Lower lobe of right lung (tissue), 2 donors: ENCODE results near the gene TTYH1. TPM values are rescaled to one million over a fixed set of nuclear protein-coding genes. Genes with fewer than 3 reads are reported as not detected.

Experiments
- ATAC-seq, 2 donors: fragments of 200-7000 bp; cut with Tn5 transposase; one replicate each; pipeline ENCODE4 v1.9.1; 2020 to 2022; ENCODE audit warnings: mild to moderate bottlenecking in 2 of 2, moderate library complexity in 2 of 2
- DNase-seq: peaks from one replicate; pipeline ENCODE4 v3.0.0-alpha.2; 2020
- H3K27ac ChIP-seq: fragments of 200-600 bp; one replicate; pipeline ENCODE4 v1.8.0; 2022
- H3K27me3 ChIP-seq: fragments of 200-600 bp; one replicate; pipeline ENCODE4 v1.8.0; 2022; ENCODE audit warnings: low read depth
- H3K36me3 ChIP-seq: fragments of 200-600 bp; one replicate; pipeline ENCODE4 v1.8.0; 2022; ENCODE audit warnings: mild to moderate bottlenecking
- H3K4me1 ChIP-seq: fragments of 200-600 bp; one replicate; pipeline ENCODE4 v1.8.0; 2022
- H3K4me3 ChIP-seq: fragments of 200-600 bp; one replicate; pipeline ENCODE4 v1.8.0; 2022; ENCODE audit warnings: mild to moderate bottlenecking
- H3K9me3 ChIP-seq: fragments of 200-600 bp; one replicate; pipeline ENCODE4 v1.8.0; 2022
- intact Hi-C: fragments of 100-400 bp; cut with DNase I; formaldehyde crosslinking; loops from one replicate; pipeline ENCODE4 v1.11.0; 2022
- total RNA-seq: library from RNA; stranded (reverse); fragmentation: NEBNext Ultra II Directional; extraction: Animal tissue kit (Norgen Biotek cat#: 25700); gene quantifications from one replicate; pipeline ENCODE4 v1.2.1, GENCODE V29; 2021
- TF ChIP-seq, protein P1 (sequence below): fragments of 200-600 bp; IDR thresholded peaks from one replicate; pipeline ENCODE4 v1.8.0; 2022; ENCODE audit warnings: antibody characterized with exemption, mild to moderate bottlenecking
- donor health status: DM: no; HTN: yes; CAD: no; lungs with severe emphysema.

The TTYH1 gene
- total RNA-seq, 1 donor from 2014 or later = not detected

DNA sequence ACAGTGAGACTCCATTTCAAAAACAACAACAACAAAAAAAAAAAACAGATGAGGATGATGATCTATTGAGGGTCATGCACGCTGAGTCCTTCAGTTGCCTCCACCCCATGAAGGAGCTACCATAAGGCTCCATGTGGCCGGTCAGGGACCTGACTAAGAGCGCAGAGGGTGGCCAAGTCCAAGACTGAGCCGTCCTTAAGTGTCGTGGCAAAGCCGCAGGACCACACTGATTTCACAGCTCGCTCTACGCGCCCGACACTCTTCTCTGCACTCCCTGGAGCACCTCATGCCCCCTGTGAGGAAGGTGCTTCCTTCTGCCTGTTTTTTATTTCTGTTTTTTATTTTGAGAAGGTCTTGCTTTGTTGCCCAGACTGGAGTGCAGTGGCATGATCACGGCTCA lies 12.3 kb downstream of the TTYH1 start:
- intact Hi-C loops = no loop called here
- peaks cover 60% of the 10 kb centered on the region for H3K27me3 ChIP-seq

DNA sequence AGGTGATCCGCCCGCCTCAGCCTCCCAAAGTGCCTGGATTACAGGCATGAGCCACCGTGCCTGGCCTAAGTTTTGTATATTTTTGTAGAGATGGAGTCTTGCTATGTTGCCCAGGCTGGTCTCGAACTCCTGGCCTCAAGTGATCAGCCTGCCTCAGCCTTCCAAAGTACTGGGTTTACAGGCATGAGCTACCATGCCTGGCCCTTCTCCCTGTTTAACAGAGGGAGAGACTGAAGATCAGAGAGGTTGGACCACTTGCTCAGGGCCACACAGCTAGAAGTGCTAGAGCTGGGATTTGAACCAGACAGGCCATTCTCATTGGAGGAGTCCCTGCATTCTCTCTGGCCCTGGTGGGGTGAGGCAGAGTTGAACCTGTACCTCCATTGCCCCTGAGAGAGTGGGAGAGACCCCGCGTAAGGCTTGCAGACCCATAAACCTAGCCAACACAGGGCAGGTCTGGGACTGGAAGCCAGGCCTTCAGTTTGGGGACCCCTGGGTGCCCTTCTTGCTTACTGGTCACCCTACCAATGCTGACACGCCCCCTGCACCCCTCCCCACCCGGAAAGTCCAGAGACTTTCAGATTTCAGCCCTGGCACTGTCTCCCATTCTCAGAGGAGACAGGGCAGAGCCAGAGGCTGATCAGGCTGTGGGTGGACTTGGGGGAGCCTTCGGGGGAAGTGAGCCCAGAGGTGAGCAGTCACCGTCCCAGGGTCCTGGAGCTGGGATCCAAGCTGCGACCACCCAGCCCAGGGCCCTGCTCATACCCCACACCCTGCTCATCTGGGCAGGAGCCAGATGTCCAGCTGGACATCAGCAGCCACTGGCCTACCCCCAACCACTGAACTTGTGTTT lies 13.3 kb downstream of the TTYH1 start:
- H3K27me3 ChIP-seq = peaks cover 52% of the 10 kb centered on the region
- no peak for DNase-seq
- no peaks in the 10 kb centered on the region for H3K9me3 ChIP-seq
- peaks cover 17% of the 10 kb centered on the region for H3K4me1 ChIP-seq
- H3K36me3 ChIP-seq = no peaks in the 10 kb centered on the region
- TF ChIP-seq, protein P1, sequence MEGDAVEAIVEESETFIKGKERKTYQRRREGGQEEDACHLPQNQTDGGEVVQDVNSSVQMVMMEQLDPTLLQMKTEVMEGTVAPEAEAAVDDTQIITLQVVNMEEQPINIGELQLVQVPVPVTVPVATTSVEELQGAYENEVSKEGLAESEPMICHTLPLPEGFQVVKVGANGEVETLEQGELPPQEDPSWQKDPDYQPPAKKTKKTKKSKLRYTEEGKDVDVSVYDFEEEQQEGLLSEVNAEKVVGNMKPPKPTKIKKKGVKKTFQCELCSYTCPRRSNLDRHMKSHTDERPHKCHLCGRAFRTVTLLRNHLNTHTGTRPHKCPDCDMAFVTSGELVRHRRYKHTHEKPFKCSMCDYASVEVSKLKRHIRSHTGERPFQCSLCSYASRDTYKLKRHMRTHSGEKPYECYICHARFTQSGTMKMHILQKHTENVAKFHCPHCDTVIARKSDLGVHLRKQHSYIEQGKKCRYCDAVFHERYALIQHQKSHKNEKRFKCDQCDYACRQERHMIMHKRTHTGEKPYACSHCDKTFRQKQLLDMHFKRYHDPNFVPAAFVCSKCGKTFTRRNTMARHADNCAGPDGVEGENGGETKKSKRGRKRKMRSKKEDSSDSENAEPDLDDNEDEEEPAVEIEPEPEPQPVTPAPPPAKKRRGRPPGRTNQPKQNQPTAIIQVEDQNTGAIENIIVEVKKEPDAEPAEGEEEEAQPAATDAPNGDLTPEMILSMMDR = no peak
- intact Hi-C loops = no loop called here
- H3K27ac ChIP-seq = no peak overlapping the region
- H3K4me3 ChIP-seq = no peak overlapping the region
- no peak for ATAC-seq

More for the DNA sequence above, 12.3 kb downstream of the TTYH1 start:
- no peak overlapping the region for H3K27ac ChIP-seq
- no peaks in the 10 kb centered on the region for H3K9me3 ChIP-seq
- DNase-seq (no peak), ATAC-seq (no peak)
- no peak overlapping the region for H3K4me3 ChIP-seq
- TF ChIP-seq, protein P1 = no peak
- no peaks in the 10 kb centered on the region for H3K36me3 ChIP-seq
- peaks cover 17% of the 10 kb centered on the region for H3K4me1 ChIP-seq

DNA sequence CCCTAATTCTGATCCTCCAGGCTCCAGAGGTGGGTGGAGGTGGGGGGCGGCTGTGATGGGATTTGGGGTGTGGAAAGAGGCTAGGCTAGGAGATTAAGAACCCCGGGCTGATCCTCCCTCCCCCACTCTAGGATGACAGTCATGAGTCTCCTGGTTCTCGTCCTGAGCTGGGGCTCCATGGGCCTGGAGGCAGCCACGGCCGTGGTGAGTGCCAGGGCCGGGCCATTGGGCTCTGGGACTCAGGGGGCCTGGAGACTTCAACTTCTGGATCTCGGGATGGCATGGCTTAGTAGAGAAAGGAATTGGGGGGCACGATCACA lies 13.9 kb downstream of the TTYH1 start:
- no peaks in the 10 kb centered on the region for H3K9me3 ChIP-seq
- H3K27ac ChIP-seq = no peak overlapping the region
- DNase-seq (no peak), ATAC-seq (no peak)
- no peaks in the 10 kb centered on the region for H3K36me3 ChIP-seq
- H3K27me3 ChIP-seq = peaks cover 52% of the 10 kb centered on the region
- H3K4me3 ChIP-seq = no peak overlapping the region
- H3K4me1 ChIP-seq = peaks cover 17% of the 10 kb centered on the region
- intact Hi-C loops = no loop called here
- TF ChIP-seq, protein P1 = no peak

DNA sequence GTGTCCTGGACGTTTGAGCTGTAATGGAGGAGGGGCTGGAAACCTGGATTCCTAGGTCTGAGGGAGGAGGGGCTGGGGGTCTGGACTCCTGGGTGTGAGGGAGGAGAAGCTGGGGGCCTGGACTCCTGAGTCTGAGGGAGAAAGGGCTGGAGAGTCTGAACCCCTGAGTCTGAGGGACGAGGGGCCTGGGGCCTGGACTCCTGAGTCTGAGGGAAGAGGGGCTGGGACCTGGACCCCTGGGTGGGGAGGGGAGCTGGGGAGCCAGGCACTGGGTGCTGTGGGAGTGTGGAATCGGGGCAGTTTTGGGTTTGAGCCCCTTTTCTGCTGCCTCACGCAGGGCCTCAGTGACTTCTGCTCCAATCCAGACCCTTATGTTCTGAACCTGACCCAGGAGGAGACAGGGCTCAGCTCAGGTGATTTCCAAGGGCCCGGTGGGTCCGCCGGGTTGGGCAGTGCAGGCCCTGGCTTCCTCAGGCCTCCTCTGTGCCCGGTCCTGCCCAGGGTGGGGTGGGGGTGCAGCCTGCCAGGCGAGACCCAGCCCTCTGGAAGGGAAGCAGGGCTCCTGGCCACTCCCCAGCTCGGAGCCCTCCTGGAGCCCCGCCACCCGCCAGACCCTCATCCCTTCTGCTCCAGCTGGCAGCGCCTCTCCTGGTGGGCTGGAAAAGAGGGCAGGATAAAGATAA lies 14.4 kb downstream of the TTYH1 start:
- TF ChIP-seq, protein P1 = no peak
- H3K27ac ChIP-seq = no peak overlapping the region
- no peaks in the 10 kb centered on the region for H3K36me3 ChIP-seq
- no peaks in the 10 kb centered on the region for H3K9me3 ChIP-seq
- H3K4me1 ChIP-seq = peaks cover 21% of the 10 kb centered on the region
- H3K27me3 ChIP-seq = peaks cover 47% of the 10 kb centered on the region
- ATAC-seq (no peak), DNase-seq (no peak)
- intact Hi-C loops = no loop called here
- no peak overlapping the region for H3K4me3 ChIP-seq

DNA sequence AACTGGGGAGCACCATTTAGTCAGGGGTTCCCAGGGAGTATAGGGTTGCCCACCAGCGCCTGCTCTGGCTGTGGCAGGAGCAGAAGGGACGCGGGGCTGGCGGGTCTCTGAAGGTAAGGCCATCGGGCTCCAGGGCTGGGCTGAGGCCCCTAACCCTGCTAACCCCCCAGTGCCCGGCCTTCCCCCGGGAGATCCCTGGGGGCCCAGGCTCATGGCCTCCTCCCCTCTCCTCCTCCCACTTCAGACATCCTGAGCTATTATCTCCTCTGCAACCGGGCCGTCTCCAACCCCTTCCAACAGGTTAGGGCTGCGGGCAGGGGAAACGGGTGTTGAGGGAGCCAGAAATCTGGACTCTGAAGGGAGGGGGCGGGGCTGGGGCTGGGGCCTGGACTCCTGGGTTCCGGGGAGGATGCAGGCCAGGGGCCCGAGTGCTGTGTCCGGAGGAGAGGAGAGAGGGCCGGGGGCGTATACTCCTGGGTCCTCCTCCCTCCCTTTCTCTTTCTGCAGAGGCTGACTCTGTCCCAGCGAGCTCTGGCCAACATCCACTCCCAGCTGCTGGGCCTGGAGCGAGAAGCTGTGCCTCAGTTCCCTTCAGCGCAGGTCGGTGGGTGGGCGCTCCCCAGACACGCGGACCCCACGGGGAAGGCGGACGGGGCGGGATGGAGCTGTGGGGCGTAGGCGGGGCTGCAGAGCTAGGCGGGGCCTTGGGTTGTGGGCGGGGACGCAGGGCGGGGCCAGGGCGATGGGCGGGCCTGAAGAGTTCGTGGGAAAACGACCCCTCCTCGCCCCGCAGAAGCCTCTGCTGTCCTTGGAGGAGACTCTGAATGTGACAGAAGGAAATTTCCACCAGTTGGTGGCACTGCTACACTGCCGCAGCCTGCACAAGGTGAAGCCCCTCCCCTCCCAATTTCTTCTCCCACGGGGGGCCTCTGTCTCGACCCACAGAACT lies 15.3 kb downstream of the TTYH1 start:
- Histone ChIP-seq H3K27ac (no peak overlapping the region), H3K9me3 (no peaks in the 10 kb centered on the region), H3K36me3 (no peaks in the 10 kb centered on the region), H3K27me3 (peaks cover 39% of the 10 kb centered on the region), H3K4me1 (peaks cover 21% of the 10 kb centered on the region), H3K4me3 (peak overlapping the region; percentile 39)
- TF ChIP-seq, protein P1 = peak; percentile 16
- intact Hi-C loops = no loop called here
- ATAC-seq (peak; percentile 54 to 58), DNase-seq (no peak)
